Measurements from ENCODE around the gene PKP4. TPM values are rescaled to one million over a fixed set of nuclear protein-coding genes. Genes with fewer than 3 reads are reported as not detected.

PKP4 gene
- total and polyA plus RNA-seq, 9 of the 15 experiments (the other 6 are each of a cell fraction or from before 2014, with no cell fraction given) = 24.6 to 99.1 (median 74.0) TPM

- TF ChIP-seq ZBTB11 (CRISPR knock-in tag; IDR thresholded peaks at IDR 0.05) (no peak), POLR2H (tag; IDR thresholded peaks at IDR 0.05; ENCODE audit: low read depth) (no peak), ZNF589 (CRISPR knock-in tag; IDR thresholded peaks at IDR 0.05; ENCODE audit: low read depth) (no peak), MYBL2 (IDR thresholded peaks at IDR 0.05; ENCODE audit: low read depth) (no peak), MYBL2 (CRISPR knock-in tag; IDR thresholded peaks at IDR 0.05; ENCODE audit: borderline replicate concordance) (no peak), ZBTB34 (CRISPR knock-in tag; IDR thresholded peaks at IDR 0.05) (no peak), KAT7 (CRISPR knock-in tag; IDR thresholded peaks at IDR 0.05; ENCODE audit: borderline replicate concordance) (no peak), ZSCAN29 (IDR thresholded peaks at IDR 0.05) (no peak), RBM22 (IDR thresholded peaks at IDR 0.05; ENCODE audit: low read depth, low read length, poor library complexity, severe bottlenecking) (no peak)
- TF ChIP-seq, protein P1, sequence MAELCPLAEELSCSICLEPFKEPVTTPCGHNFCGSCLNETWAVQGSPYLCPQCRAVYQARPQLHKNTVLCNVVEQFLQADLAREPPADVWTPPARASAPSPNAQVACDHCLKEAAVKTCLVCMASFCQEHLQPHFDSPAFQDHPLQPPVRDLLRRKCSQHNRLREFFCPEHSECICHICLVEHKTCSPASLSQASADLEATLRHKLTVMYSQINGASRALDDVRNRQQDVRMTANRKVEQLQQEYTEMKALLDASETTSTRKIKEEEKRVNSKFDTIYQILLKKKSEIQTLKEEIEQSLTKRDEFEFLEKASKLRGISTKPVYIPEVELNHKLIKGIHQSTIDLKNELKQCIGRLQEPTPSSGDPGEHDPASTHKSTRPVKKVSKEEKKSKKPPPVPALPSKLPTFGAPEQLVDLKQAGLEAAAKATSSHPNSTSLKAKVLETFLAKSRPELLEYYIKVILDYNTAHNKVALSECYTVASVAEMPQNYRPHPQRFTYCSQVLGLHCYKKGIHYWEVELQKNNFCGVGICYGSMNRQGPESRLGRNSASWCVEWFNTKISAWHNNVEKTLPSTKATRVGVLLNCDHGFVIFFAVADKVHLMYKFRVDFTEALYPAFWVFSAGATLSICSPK (IDR thresholded peaks at IDR 0.05; ENCODE audit: borderline replicate concordance) = no peak
Observed at GRCh38 chr2:158459161-158460003, 2.6 kb downstream of the PKP4 start (continued).
